GM19351 (cell line): ENCODE results near the gene LARP4B.
A peak's percentile ranks its signal among the peaks of the same experiment; 100 is the strongest.

Experiments used
- ATAC-seq: cut with Tn5 transposase; IDR thresholded peaks from one replicate; pipeline ENCODE4 v1.9.1; 2021; ENCODE audit warnings: mild to moderate bottlenecking, moderate library complexity; ENCODE audit not compliant: unreplicated experiment

Gene LARP4B

GRCh38 chr10:931326-932318 is at the start of gene LARP4B:
TSS of gene LARP4B (minus strand) at chr10:931705. CDS start at chr10:885721, 45,984 bp downstream.
- ATAC-seq, result peak; percentile 92

- ATAC-seq, result no peak
These were observed 49.1 kb upstream of the LARP4B start for GRCh38 chr10:980468-981093.

- ATAC-seq, result no peak
These were observed 47.4 kb upstream of the LARP4B start for GRCh38 chr10:978826-979421.

GRCh38 chr10:976316-976715 is 44.8 kb upstream of the LARP4B start:
- ATAC-seq, result no peak

- no peak for ATAC-seq
These were observed 43.2 kb upstream of the LARP4B start for GRCh38 chr10:974785-975074.

GRCh38 chr10:974038-974784 is 42.7 kb upstream of the LARP4B start:
- ATAC-seq, result no peak

GRCh38 chr10:972763-973162 is 41.3 kb upstream of the LARP4B start:
- peak; percentile 47 for ATAC-seq

- no peak for ATAC-seq
These were observed 40.1 kb upstream of the LARP4B start for GRCh38 chr10:971613-972012.

- no peak for ATAC-seq
These were observed 39.6 kb upstream of the LARP4B start for GRCh38 chr10:971150-971542.

GRCh38 chr10:970311-971149 is 39.0 kb upstream of the LARP4B start:
- no peak for ATAC-seq

- ATAC-seq, result no peak
These were observed 38.1 kb upstream of the LARP4B start for GRCh38 chr10:969473-970150.

GRCh38 chr10:968546-969199 is 37.2 kb upstream of the LARP4B start:
- ATAC-seq, result no peak

- no peak for ATAC-seq
These were observed 35.1 kb upstream of the LARP4B start for GRCh38 chr10:966466-967235.

- no peak for ATAC-seq
These were observed 33.5 kb upstream of the LARP4B start for GRCh38 chr10:964988-965417.

- ATAC-seq, result no peak
These were observed 32.9 kb upstream of the LARP4B start for GRCh38 chr10:964321-964987.

- no peak for ATAC-seq
These were observed 32.1 kb upstream of the LARP4B start for GRCh38 chr10:963655-964054.

- no peak for ATAC-seq
These were observed 31.7 kb upstream of the LARP4B start for GRCh38 chr10:963186-963585.

- no peak for ATAC-seq
These were observed 30.8 kb upstream of the LARP4B start for GRCh38 chr10:962342-962741.
